Naive thymus-derived CD8-positive, alpha-beta T cell (primary cell): Measurements from ENCODE around the gene ADRM1. TPM values are rescaled to one million over a fixed set of nuclear protein-coding genes. Genes with fewer than 3 reads are reported as not detected.
A peak's percentile ranks its signal among the peaks of the same experiment; 100 is the strongest.

Experiments
- ATAC-seq, 2 donors: fragments of 150-1000 bp; cut with Tn5 transposase in 1 of 2; sonication (Bioruptor Pico), chemical (Tn5 transposase) in 1 of 2; 1 replicate in 1 of 2; 2 replicates in 1 of 2; pipeline ENCODE4 v1.10.0; 2021; ENCODE audit warnings: mild to moderate bottlenecking in 2 of 2, moderate library complexity in 2 of 2
- POLR2A ChIA-PET: fragments of 350-600 bp; sonication (Branson Sonifier 250); formaldehyde crosslinking; loops from one replicate; lab custom pipeline; 2021; ENCODE audit warnings: antibody characterized with exemption; lab: Charles Lee
- DNase-seq, 10 donors: peaks; one replicate each; pipeline versions ENCODE4 v3.0.0 to v3.0.0-alpha.2; 2020 to 2022
- H3K27ac Mint-ChIP-seq, 10 donors: one replicate each; pipeline ENCODE4 v1.8.0; 2020 to 2022; ENCODE audit warnings: mild to moderate bottlenecking in 10 of 10, mixed read lengths in 10 of 10, moderate library complexity in 4 of 10, inconsistent platforms in 1 of 10
- H3K27me3 Mint-ChIP-seq, 5 donors: one replicate each; pipeline ENCODE4 v1.8.0; 2021 to 2022; ENCODE audit warnings: mixed read lengths in 5 of 5
- H3K36me3 Mint-ChIP-seq, 3 donors: one replicate each; pipeline ENCODE4 v1.8.0; 2020 to 2022; ENCODE audit warnings: mixed read lengths in 3 of 3, mild to moderate bottlenecking in 2 of 3, inconsistent platforms in 1 of 3
- H3K4me1 Mint-ChIP-seq, 4 donors: one replicate each; pipeline ENCODE4 v1.8.0; 2021 to 2022; ENCODE audit warnings: mixed read lengths in 4 of 4
- H3K4me3 Mint-ChIP-seq, 10 donors: one replicate each; pipeline ENCODE4 v1.8.0; 2020 to 2022; ENCODE audit warnings: mild to moderate bottlenecking in 10 of 10, mixed read lengths in 10 of 10, moderate library complexity in 6 of 10, inconsistent platforms in 1 of 10
- H3K9me3 Mint-ChIP-seq, 9 donors: one replicate each; pipeline ENCODE4 v1.8.0; 2020 to 2022; ENCODE audit warnings: mixed read lengths in 9 of 9, mild to moderate bottlenecking in 3 of 9, inconsistent platforms in 1 of 9, moderate library complexity in 1 of 9
- polyA plus RNA-seq, 3 donors: library from polyadenylated mRNA; unstranded; fragments of 300-500 nt; fragmentation: Illumina TruSeq; gene quantifications; one replicate each; pipeline ENCODE4 v1.2.3, GENCODE V29; 2021
- total RNA-seq, 8 experiments: library from RNA in 2 of 8; stranded (reverse) in 2 of 8; gene quantifications; one replicate each; pipeline ENCODE4 v1.2.3 and lab custom pipeline; 2021 to 2026

ADRM1 gene
- total and polyA plus RNA-seq, 5 experiments from 2014 or later, result 61.1 to 93.9 (median 66.2) TPM

DNA sequence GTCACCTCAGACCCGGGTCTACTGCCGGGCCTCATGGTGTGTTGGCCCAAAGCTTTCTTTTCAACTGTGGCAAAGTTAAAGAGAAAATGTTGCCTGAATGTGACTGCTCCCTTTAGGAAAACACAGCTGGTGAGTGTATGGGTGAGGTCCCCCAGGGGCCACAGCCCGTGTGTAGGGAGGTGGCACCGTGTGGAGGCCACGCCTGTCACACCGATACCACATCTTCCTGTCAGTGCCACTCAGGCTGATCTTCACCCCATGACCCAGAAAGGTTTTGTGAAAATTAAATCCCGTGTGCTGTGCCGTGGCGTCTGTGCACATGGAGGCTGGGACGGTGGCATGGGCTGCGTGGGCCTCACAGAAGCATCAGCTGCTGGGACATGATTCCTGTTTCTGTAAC, 10.7 kb upstream of the ADRM1 start:
- peak overlapping the region in 2 of 10 donors; percentile 25 to 45 for H3K4me3 Mint-ChIP-seq
- ATAC-seq (no peak), DNase-seq (peak in 1 of 10 donors; percentile 8)
- POLR2A ChIA-PET, result interaction anchor here (0.7 kb wide), 1 partner anchor 10 kb away, joined by 3 read pairs; no protein-coding TSS in a partner anchor
- H3K9me3 Mint-ChIP-seq, result no peaks in the 10 kb centered on the region
- H3K36me3 Mint-ChIP-seq, result peaks cover 0 to 52% (median 5%) of the 10 kb centered on the region in 3 donors
- H3K27me3 Mint-ChIP-seq, result no peaks in the 10 kb centered on the region
- H3K27ac Mint-ChIP-seq, result peak overlapping the region in 3 of 10 donors; percentile 60 to 83 (median 80)
- H3K4me1 Mint-ChIP-seq, result peaks cover 0 to 11% (median 5%) of the 10 kb centered on the region in 4 donors

DNA sequence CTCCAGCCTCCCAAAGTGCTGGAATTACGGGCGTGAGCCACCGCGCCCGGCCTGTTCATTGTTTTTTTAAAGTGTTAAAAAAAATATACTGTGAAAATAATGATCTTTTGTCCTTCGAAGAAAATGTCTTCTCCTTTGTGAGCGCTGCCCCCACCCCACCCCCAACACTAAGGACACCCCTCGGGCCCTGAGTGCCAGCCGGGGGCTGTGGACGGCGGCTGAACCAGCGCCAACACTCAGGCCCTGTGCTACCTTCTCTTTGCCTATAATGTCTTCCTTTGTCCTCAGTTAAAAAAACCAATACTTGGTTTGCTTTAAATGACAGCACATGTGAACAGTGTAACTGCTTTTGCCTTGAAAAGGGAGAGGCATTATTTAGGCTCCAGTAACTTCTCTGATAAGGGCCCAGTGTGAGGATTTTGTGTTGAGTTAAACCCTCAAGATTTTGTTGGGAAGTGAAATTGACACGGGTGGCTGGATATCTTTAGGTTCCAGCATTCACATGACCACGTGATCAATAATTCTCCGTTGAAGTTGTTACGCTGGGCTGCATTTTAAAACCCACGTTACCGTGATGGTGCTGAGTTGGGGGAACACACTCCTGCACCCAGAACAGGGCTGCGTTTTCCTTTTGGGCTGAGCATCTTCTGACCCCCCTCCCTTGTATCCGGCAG, 9.5 kb upstream of the ADRM1 start:
- POLR2A ChIA-PET, result no interaction called here
- Mint-ChIP-seq H3K27ac (peak overlapping the region in 2 of 10 donors; percentile 25 to 31), H3K9me3 (no peaks in the 10 kb centered on the region), H3K27me3 (no peaks in the 10 kb centered on the region), H3K36me3 (peaks cover 0 to 48% (median 5%) of the 10 kb centered on the region in 3 donors), H3K4me3 (no peak overlapping the region), H3K4me1 (peaks cover 0 to 11% (median 5%) of the 10 kb centered on the region in 4 donors)
- DNase-seq, result no peak
- ATAC-seq, result no peak

- Mint-ChIP-seq H3K27ac (peak overlapping the region in 2 of 10 donors; percentile 25 to 48), H3K9me3 (no peaks in the 10 kb centered on the region), H3K4me3 (no peak overlapping the region), H3K4me1 (peaks cover 0 to 11% (median 4%) of the 10 kb centered on the region in 4 donors), H3K27me3 (no peaks in the 10 kb centered on the region), H3K36me3 (peaks cover 0 to 44% (median 5%) of the 10 kb centered on the region in 3 donors)
- ATAC-seq, result no peak
- POLR2A ChIA-PET, result no interaction called here
- no peak for DNase-seq
Observed at GRCh38 chr20:62293946-62294345, 8.9 kb upstream of the ADRM1 start.

DNA sequence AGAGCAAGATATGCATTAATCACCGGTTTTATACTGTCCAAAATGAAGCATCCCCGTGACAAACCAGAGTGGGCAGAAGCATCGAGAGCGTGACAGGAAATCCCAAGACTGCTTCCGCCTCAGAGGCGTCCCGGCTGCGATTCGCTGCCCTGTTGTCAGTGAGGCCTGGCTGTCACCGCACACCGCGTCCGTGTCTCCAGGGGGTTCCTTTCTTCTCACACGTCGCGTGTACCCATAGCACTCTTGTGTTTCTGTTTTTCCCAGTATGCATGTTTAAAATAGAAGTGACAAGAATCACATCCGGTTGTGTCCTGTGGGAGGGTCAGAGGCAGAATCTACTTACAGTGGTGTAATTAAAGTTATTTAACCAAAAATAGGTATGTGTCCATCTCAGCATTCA, 8.3 kb upstream of the ADRM1 start:
- Mint-ChIP-seq H3K4me3 (no peak overlapping the region), H3K27me3 (no peaks in the 10 kb centered on the region), H3K9me3 (no peaks in the 10 kb centered on the region), H3K4me1 (peaks cover 0 to 11% (median 4%) of the 10 kb centered on the region in 4 donors), H3K27ac (no peak overlapping the region), H3K36me3 (peaks cover 0 to 40% (median 5%) of the 10 kb centered on the region in 3 donors)
- ATAC-seq, result no peak
- POLR2A ChIA-PET, result no interaction called here
- DNase-seq, result no peak

GRCh38 chr20:62296724-62297448, 5.9 kb upstream of the ADRM1 start:
- H3K36me3 Mint-ChIP-seq, result peaks cover 0 to 31% (median 0%) of the 10 kb centered on the region in 3 donors
- POLR2A ChIA-PET, result no interaction called here
- H3K9me3 Mint-ChIP-seq, result no peaks in the 10 kb centered on the region
- ATAC-seq, result no peak
- no peak overlapping the region for H3K4me3 Mint-ChIP-seq
- H3K27ac Mint-ChIP-seq, result no peak overlapping the region
- H3K27me3 Mint-ChIP-seq, result no peaks in the 10 kb centered on the region
- H3K4me1 Mint-ChIP-seq, result peaks cover 2 to 13% (median 7%) of the 10 kb centered on the region in 4 donors
- DNase-seq, result no peak

DNA sequence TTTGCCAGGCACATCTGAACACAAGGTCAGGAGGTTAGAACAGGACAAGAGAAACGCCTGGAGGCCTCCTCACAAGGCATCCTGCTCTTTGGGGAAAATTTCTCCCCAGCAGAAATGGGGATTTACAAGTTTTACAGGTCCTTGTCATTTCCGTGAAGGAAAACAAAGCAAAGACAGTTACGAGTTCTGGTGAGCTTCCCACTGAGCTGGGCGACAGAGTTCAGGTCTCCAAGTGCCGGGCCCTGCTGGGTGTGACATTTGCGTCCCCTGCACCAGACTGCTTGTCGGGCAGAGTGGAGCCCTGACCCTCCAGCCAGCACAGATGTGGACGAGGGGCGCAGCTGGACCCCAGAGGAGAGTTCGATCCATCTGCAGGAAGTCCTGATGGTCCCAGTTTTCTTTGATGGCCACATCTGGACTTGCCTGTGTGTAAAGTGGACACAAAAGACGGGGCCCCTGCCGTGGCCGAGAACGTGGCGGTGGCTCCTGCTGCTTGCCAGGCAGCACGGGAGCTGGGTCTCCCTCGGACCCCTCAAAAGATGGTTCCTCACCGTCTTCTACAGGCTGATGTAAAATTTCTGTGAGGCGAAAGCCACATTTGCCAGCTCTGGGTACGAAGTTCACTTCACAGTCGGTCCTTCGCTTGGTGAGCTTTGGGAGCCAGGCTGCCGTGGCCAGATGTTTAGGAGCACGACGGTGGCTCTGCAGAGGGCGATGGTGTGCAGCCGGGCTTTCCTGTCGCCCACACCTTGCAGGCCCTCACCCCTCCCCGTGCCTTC, 5.2 kb upstream of the ADRM1 start:
- Mint-ChIP-seq H3K9me3 (no peaks in the 10 kb centered on the region), H3K4me1 (peaks cover 6 to 10% (median 8%) of the 10 kb centered on the region in 4 donors), H3K27ac (no peak overlapping the region), H3K27me3 (no peaks in the 10 kb centered on the region), H3K36me3 (peaks cover 0 to 28% (median 0%) of the 10 kb centered on the region in 3 donors), H3K4me3 (peak overlapping the region in 1 of 10 donors; percentile 4)
- ATAC-seq, result no peak
- POLR2A ChIA-PET, result no interaction called here
- DNase-seq, result no peak

GRCh38 chr20:62298577-62299249, 4.1 kb upstream of the ADRM1 start:
- ATAC-seq (no peak), DNase-seq (no peak)
- POLR2A ChIA-PET, result interaction anchor here (0.6 kb wide), 1 partner anchor 111 kb away, joined by 9 read pairs; no protein-coding TSS in a partner anchor
- peaks cover 0 to 21% (median 0%) of the 10 kb centered on the region in 3 donors for H3K36me3 Mint-ChIP-seq
- no peaks in the 10 kb centered on the region for H3K9me3 Mint-ChIP-seq
- H3K4me3 Mint-ChIP-seq, result no peak overlapping the region
- H3K4me1 Mint-ChIP-seq, result peaks cover 6 to 14% (median 9%) of the 10 kb centered on the region in 4 donors
- H3K27ac Mint-ChIP-seq, result no peak overlapping the region
- H3K27me3 Mint-ChIP-seq, result no peaks in the 10 kb centered on the region

- DNase-seq, result no peak
- Mint-ChIP-seq H3K9me3 (no peaks in the 10 kb centered on the region), H3K36me3 (peaks cover 0 to 12% (median 0%) of the 10 kb centered on the region in 3 donors), H3K27me3 (no peaks in the 10 kb centered on the region), H3K27ac (no peak overlapping the region), H3K4me1 (peaks cover 12 to 24% (median 18%) of the 10 kb centered on the region in 4 donors), H3K4me3 (no peak overlapping the region)
- ATAC-seq, result no peak
- POLR2A ChIA-PET, result interaction anchor here (0.6 to 0.7 kb wide), 2 partner anchors 110 to 288 kb away, joined by 5 to 9 read pairs; no protein-coding TSS in a partner anchor
Observed at GRCh38 chr20:62299666-62300236, 3.0 kb upstream of the ADRM1 start.

GRCh38 chr20:62300319-62300718, 2.5 kb upstream of the ADRM1 start:
- H3K36me3 Mint-ChIP-seq, result peaks cover 0 to 6% (median 0%) of the 10 kb centered on the region in 3 donors
- H3K9me3 Mint-ChIP-seq, result no peaks in the 10 kb centered on the region
- no peak for DNase-seq
- peaks cover 12 to 30% (median 23%) of the 10 kb centered on the region in 4 donors for H3K4me1 Mint-ChIP-seq
- POLR2A ChIA-PET, result no interaction called here
- ATAC-seq, result no peak
- no peaks in the 10 kb centered on the region for H3K27me3 Mint-ChIP-seq
- H3K4me3 Mint-ChIP-seq, result no peak overlapping the region
- H3K27ac Mint-ChIP-seq, result no peak overlapping the region

- peak overlapping the region in 2 of 10 donors; percentile 71 to 93 for H3K27ac Mint-ChIP-seq
- DNase-seq (no peak), ATAC-seq (no peak)
- H3K4me3 Mint-ChIP-seq, result peak overlapping the region in 8 of 10 donors; percentile 22 to 97 (median 50)
- POLR2A ChIA-PET, result no interaction called here
- no peaks in the 10 kb centered on the region for H3K9me3 Mint-ChIP-seq
- H3K4me1 Mint-ChIP-seq, result peaks cover 15 to 38% (median 28%) of the 10 kb centered on the region in 4 donors
- H3K36me3 Mint-ChIP-seq, result peaks cover 0 to 7% (median 3%) of the 10 kb centered on the region in 3 donors
- H3K27me3 Mint-ChIP-seq, result no peaks in the 10 kb centered on the region
Observed at GRCh38 chr20:62301111-62301668, 1.6 kb upstream of the ADRM1 start.

- Mint-ChIP-seq H3K36me3 (peaks cover 0 to 12% (median 3%) of the 10 kb centered on the region in 3 donors), H3K27me3 (no peaks in the 10 kb centered on the region), H3K27ac (peak overlapping the region; percentile 93 to 98 (median 98)), H3K4me3 (peak overlapping the region; percentile 89 to 99 (median 95)), H3K9me3 (no peaks in the 10 kb centered on the region), H3K4me1 (peaks cover 15 to 40% (median 28%) of the 10 kb centered on the region in 4 donors)
- DNase-seq (peak; percentile 73 to 91 (median 82)), ATAC-seq (peak; percentile 52 to 61)
- POLR2A ChIA-PET, result interaction anchor here (0.6 to 1.3 kb wide), 4 partner anchors 10 to 1633 kb away, joined by 3 to 6 read pairs (median 4); partner anchors contain the start of gene RPS21
Observed at GRCh38 chr20:62301773-62302340, 940 bp upstream of the ADRM1 start.
